SU-DHL-6 (cell line): Measurements from ENCODE around the gene ATP6V1B1.

ENCODE experiments used
- H2AFZ ChIP-seq: fragments of 200-600 bp; sonication (generic); 2 replicates; pipeline ENCODE4 v1.6.1; 2014; ENCODE audit warnings: low read depth, mild to moderate bottlenecking, moderate library complexity, mixed read lengths, antibody characterized with exemption, low read length; ENCODE audit not compliant: severe bottlenecking
- H3F3A ChIP-seq: fragments of 200-600 bp; shearing (Covaris generic); 2 replicates; pipeline ENCODE4 v1.6.0; 2016; ENCODE audit warnings: antibody characterized with exemption, mild to moderate bottlenecking; ENCODE audit not compliant: insufficient read depth
- H3K27ac ChIP-seq: fragments of 200-600 bp; sonication (generic); 2 replicates; pipeline ENCODE4 v1.5.1; 2016; ENCODE audit warnings: low read depth, mild to moderate bottlenecking, low read length, moderate library complexity, mixed read lengths
- H3K27me3 ChIP-seq: fragments of 200-600 bp; sonication (generic), shearing (Covaris generic); 2 replicates; pipeline ENCODE4 v1.6.0; 2014; ENCODE audit warnings: mild to moderate bottlenecking, low read length
- H3K36me3 ChIP-seq: fragments of 200-600 bp; sonication (generic); 2 replicates; pipeline ENCODE4 v1.6.1; 2014; ENCODE audit warnings: mild to moderate bottlenecking, low read length, mixed read lengths
- H3K4me2 ChIP-seq: fragments of 300-600, 200-600 bp; shearing (Covaris generic), sonication (generic); 2 replicates; pipeline ENCODE4 v1.6.0; 2014; ENCODE audit warnings: low read length, low read depth, mild to moderate bottlenecking; ENCODE audit not compliant: poor library complexity, severe bottlenecking
- H3K4me3 ChIP-seq: fragments of 200-600 bp; sonication (generic); 2 replicates; pipeline ENCODE4 v1.5.1; 2014; ENCODE audit warnings: antibody characterized with exemption, low read length, mild to moderate bottlenecking, mixed read lengths; ENCODE audit not compliant: insufficient read depth, poor library complexity, severe bottlenecking
- H3K79me2 ChIP-seq: fragments of 200-600 bp; sonication (generic); 2 replicates; pipeline ENCODE4 v1.6.1; 2014; ENCODE audit warnings: mild to moderate bottlenecking, low read length, moderate library complexity; ENCODE audit not compliant: insufficient read depth
- H3K9ac ChIP-seq: fragments of 200-600 bp; sonication (generic); 2 replicates; pipeline ENCODE4 v1.7.0; 2014; ENCODE audit warnings: mild to moderate bottlenecking, low read length
- H3K9me2 ChIP-seq: fragments of 200-600 bp; sonication (generic); replicated peaks from 2 replicates; pipeline ENCODE4 v1.6.1; 2014; ENCODE audit warnings: low read length; ENCODE audit not compliant: insufficient read depth
- H3K9me3 ChIP-seq: fragments of 200-600 bp; sonication (generic); 2 replicates; pipeline ENCODE4 v1.6.1; 2014; ENCODE audit warnings: low read length, mixed read lengths; ENCODE audit not compliant: insufficient read depth
- H4K20me1 ChIP-seq: fragments of 200-600 bp; sonication (generic); 2 replicates; pipeline ENCODE4 v1.6.1; 2014; ENCODE audit warnings: low read depth, mild to moderate bottlenecking, antibody characterized with exemption, low read length, moderate library complexity, mixed read lengths
- CTCF ChIP-seq: fragments of 200-600 bp; sonication (generic); IDR thresholded peaks from one replicate; pipeline ENCODE4 v1.5.1; 2017; ENCODE audit warnings: antibody characterized with exemption, mild to moderate bottlenecking, low read length, moderate library complexity; ENCODE audit not compliant: insufficient read depth, poor library complexity, severe bottlenecking
- EZH2phosphoT487 ChIP-seq: fragments of 200-600 bp; sonication (generic), shearing (Covaris generic); conservative IDR thresholded peaks from 2 replicates; pipeline ENCODE4 v1.6.1; 2018; ENCODE audit warnings: mild to moderate bottlenecking, antibody characterized with exemption, low read length, moderate library complexity, mixed read lengths

The ATP6V1B1 gene

GRCh38 chr2:70892750-70893149 lies 43.0 kb upstream of the ATP6V1B1 start:
- Histone ChIP-seq H3K9ac (no peak overlapping the region), H3K36me3 (no peaks in the 10 kb centered on the region), H3F3A (no peaks in the 10 kb centered on the region), H3K27ac (no peak overlapping the region), H3K4me2 (no peak overlapping the region), H3K9me2 (no peaks in the 10 kb centered on the region), H2AFZ (no peak overlapping the region), H3K4me3 (no peak overlapping the region), H3K9me3 (no peaks in the 10 kb centered on the region), H3K79me2 (no peaks in the 10 kb centered on the region), H4K20me1 (no peaks in the 10 kb centered on the region), H3K27me3 (no peaks in the 10 kb centered on the region)
- no peak for TF ChIP-seq EZH2phosphoT487
- TF ChIP-seq CTCF, result no peak

- Histone ChIP-seq H3K4me3 (no peak overlapping the region), H3K4me2 (no peak overlapping the region), H3K9ac (no peak overlapping the region), H3K27ac (no peak overlapping the region), H3K9me3 (no peaks in the 10 kb centered on the region), H3K36me3 (no peaks in the 10 kb centered on the region), H2AFZ (no peak overlapping the region), H4K20me1 (no peaks in the 10 kb centered on the region), H3K79me2 (no peaks in the 10 kb centered on the region), H3F3A (no peaks in the 10 kb centered on the region), H3K9me2 (no peaks in the 10 kb centered on the region), H3K27me3 (no peaks in the 10 kb centered on the region)
- TF ChIP-seq EZH2phosphoT487 (no peak), CTCF (no peak)
These were observed 42.5 kb upstream of the ATP6V1B1 start for GRCh38 chr2:70893186-70893585.

- Histone ChIP-seq H3K9me2 (no peaks in the 10 kb centered on the region), H3K79me2 (no peaks in the 10 kb centered on the region), H4K20me1 (no peaks in the 10 kb centered on the region), H3K9ac (no peak overlapping the region), H2AFZ (no peak overlapping the region), H3K27ac (no peak overlapping the region), H3K9me3 (no peaks in the 10 kb centered on the region), H3K4me2 (no peak overlapping the region), H3F3A (no peaks in the 10 kb centered on the region), H3K4me3 (no peak overlapping the region), H3K27me3 (no peaks in the 10 kb centered on the region), H3K36me3 (no peaks in the 10 kb centered on the region)
- no peak for TF ChIP-seq CTCF
- no peak for TF ChIP-seq EZH2phosphoT487
These were observed 40.9 kb upstream of the ATP6V1B1 start for GRCh38 chr2:70894765-70895164.

- Histone ChIP-seq H3K9me3 (no peaks in the 10 kb centered on the region), H3K36me3 (no peaks in the 10 kb centered on the region), H3K9me2 (no peaks in the 10 kb centered on the region), H3K4me3 (no peak overlapping the region), H3K27me3 (no peaks in the 10 kb centered on the region), H4K20me1 (no peaks in the 10 kb centered on the region), H3K79me2 (no peaks in the 10 kb centered on the region), H3F3A (no peaks in the 10 kb centered on the region), H3K27ac (no peak overlapping the region), H3K4me2 (no peak overlapping the region), H2AFZ (no peak overlapping the region), H3K9ac (no peak overlapping the region)
- TF ChIP-seq CTCF, result no peak
- TF ChIP-seq EZH2phosphoT487, result no peak
These were observed 40.5 kb upstream of the ATP6V1B1 start for GRCh38 chr2:70895249-70895648.
